NCI-H446 treated with DMSO at 0.1 percent for 48 hours (cell line): ENCODE measurements around the gene SPAG4.

Experiments used
- DNase-seq: peaks from one replicate; lab custom pipeline; 2025; lab: John Stamatoyannopoulos, UW

The SPAG4 gene

GRCh38 chr20:35615667-35616464 lies at the start of gene SPAG4:
Gene SPAG4, plus strand, starts transcription at chr20:35615829. Its CDS starts 175 bp downstream, at chr20:35616004.
- peak; percentile 99 for DNase-seq

- DNase-seq = no peak
Measured at GRCh38 chr20:35568645-35569044, 47.0 kb upstream of the SPAG4 start.

- no peak for DNase-seq
Measured at GRCh38 chr20:35571555-35571954, 44.1 kb upstream of the SPAG4 start.

GRCh38 chr20:35572838-35573237 lies 42.8 kb upstream of the SPAG4 start:
- no peak for DNase-seq

GRCh38 chr20:35575958-35576357 lies 39.7 kb upstream of the SPAG4 start:
- no peak for DNase-seq

- no peak for DNase-seq
Measured at GRCh38 chr20:35576816-35577215, 38.8 kb upstream of the SPAG4 start.

- no peak for DNase-seq
Measured at GRCh38 chr20:35578469-35578868, 37.2 kb upstream of the SPAG4 start.

- no peak for DNase-seq
Measured at GRCh38 chr20:35579196-35579595, 36.4 kb upstream of the SPAG4 start.

GRCh38 chr20:35582131-35582530 lies 33.5 kb upstream of the SPAG4 start:
- DNase-seq = no peak

- no peak for DNase-seq
Measured at GRCh38 chr20:35582741-35583404, 32.8 kb upstream of the SPAG4 start.

GRCh38 chr20:35583636-35584560 lies 31.7 kb upstream of the SPAG4 start:
- no peak for DNase-seq

- no peak for DNase-seq
Measured at GRCh38 chr20:35586751-35587425, 28.7 kb upstream of the SPAG4 start.

GRCh38 chr20:35587436-35587835 lies 28.2 kb upstream of the SPAG4 start:
- DNase-seq = no peak

GRCh38 chr20:35588397-35588796 lies 27.2 kb upstream of the SPAG4 start:
- no peak for DNase-seq

GRCh38 chr20:35592339-35592974 lies 23.2 kb upstream of the SPAG4 start:
- no peak for DNase-seq

- no peak for DNase-seq
Measured at GRCh38 chr20:35595456-35595855, 20.2 kb upstream of the SPAG4 start.

GRCh38 chr20:35595901-35596300 lies 19.7 kb upstream of the SPAG4 start:
- no peak for DNase-seq

GRCh38 chr20:35597186-35597585 lies 18.4 kb upstream of the SPAG4 start:
- DNase-seq = no peak

- no peak for DNase-seq
Measured at GRCh38 chr20:35598476-35598875, 17.2 kb upstream of the SPAG4 start.

GRCh38 chr20:35598899-35599775 lies 16.5 kb upstream of the SPAG4 start:
- no peak for DNase-seq
